Measurements from ENCODE around the gene SYTL5. TPM values are rescaled to one million over a fixed set of nuclear protein-coding genes. Genes with fewer than 3 reads are reported as not detected.

SYTL5 gene
- total and polyA plus RNA-seq, 2 experiments from 2014 or later: 0.23 to 0.35 TPM

GRCh38 chrX:38170556-38170955 is 164.2 kb downstream of the SYTL5 start:
- no peak overlapping the region for H3K27ac ChIP-seq (ENCODE audit: low read depth)
- Mint-ChIP-seq H3K36me3 (ENCODE audit: low read depth) (no peaks in the 10 kb centered on the region), H3K9me3 (no peaks in the 10 kb centered on the region), H3K27ac (no peak overlapping the region), H3K27me3 (ENCODE audit: insufficient read depth, low read depth, poor library complexity) (no peaks in the 10 kb centered on the region), H3K4me1 (peaks cover 9% of the 10 kb centered on the region; the same call in 2 of the 3 replicates), H3K4me3 (no peak overlapping the region)
- H3K4me2 ChIP-seq: no peak overlapping the region
- H3K27me3 ChIP-seq (ENCODE audit: insufficient read depth): no peaks in the 10 kb centered on the region
- no peaks in the 10 kb centered on the region for H3K9me2 ChIP-seq (ENCODE audit: insufficient read depth)
- no peaks in the 10 kb centered on the region for H3F3A ChIP-seq (replicated peaks; ENCODE audit: low read depth)
- H4K20me1 ChIP-seq (replicated peaks; ENCODE audit: insufficient read depth): no peaks in the 10 kb centered on the region
- ATAC-seq (no peak), DNase-seq (ENCODE audit: low spot score) (no peak)
- H2AFZ ChIP-seq: no peak overlapping the region
- H3K4me1 ChIP-seq (ENCODE audit: insufficient read depth): peaks cover 5% of the 10 kb centered on the region; the same call in 1 of the 2 replicates
- H3K4me3 ChIP-seq: no peak overlapping the region
- no peaks in the 10 kb centered on the region for H3K36me3 ChIP-seq (ENCODE audit: insufficient read depth)
- TF ChIP-seq NANOG (IDR thresholded peaks at IDR 0.05; ENCODE audit: borderline replicate concordance) (no peak), STAT1 (IDR thresholded peaks at IDR 0.05; ENCODE audit: unreplicated experiment) (no peak), EZH2 (IDR thresholded peaks at IDR 0.05; ENCODE audit: low read depth, unreplicated experiment) (no peak)
- no peaks in the 10 kb centered on the region for H3K79me2 ChIP-seq (replicated peaks; ENCODE audit: insufficient read depth)

- Mint-ChIP-seq H3K36me3 (ENCODE audit: low read depth) (no peaks in the 10 kb centered on the region), H3K9me3 (no peaks in the 10 kb centered on the region), H3K27ac (no peak overlapping the region), H3K4me3 (no peak overlapping the region), H3K4me1 (peaks cover 9% of the 10 kb centered on the region; the same call in 2 of the 3 replicates), H3K27me3 (ENCODE audit: insufficient read depth, low read depth, poor library complexity) (no peaks in the 10 kb centered on the region)
- Histone ChIP-seq H4K20me1 (replicated peaks; ENCODE audit: insufficient read depth) (no peaks in the 10 kb centered on the region), H3K9me2 (ENCODE audit: insufficient read depth) (no peaks in the 10 kb centered on the region), H3K27ac (ENCODE audit: low read depth) (no peak overlapping the region), H3K79me2 (replicated peaks; ENCODE audit: insufficient read depth) (no peaks in the 10 kb centered on the region), H3K4me1 (ENCODE audit: insufficient read depth) (peaks cover 5% of the 10 kb centered on the region; the same call in 1 of the 2 replicates), H3K36me3 (ENCODE audit: insufficient read depth) (no peaks in the 10 kb centered on the region), H3K4me3 (no peak overlapping the region), H2AFZ (no peak overlapping the region), H3K27me3 (ENCODE audit: insufficient read depth) (no peaks in the 10 kb centered on the region), H3K4me2 (no peak overlapping the region), H3F3A (replicated peaks; ENCODE audit: low read depth) (no peaks in the 10 kb centered on the region)
- DNase-seq (ENCODE audit: low spot score): no peak
- ATAC-seq: no peak
- TF ChIP-seq ZNF114 (CRISPR knock-in tag; IDR thresholded peaks at IDR 0.05): no peak
- no peak for TF ChIP-seq CREB1 (CRISPR knock-in tag; IDR thresholded peaks at IDR 0.05; ENCODE audit: low read depth)
- TF ChIP-seq STAT1 (IDR thresholded peaks at IDR 0.05; ENCODE audit: unreplicated experiment): no peak
- no peak for TF ChIP-seq CTCF (conservative IDR thresholded peaks at IDR 0.05; ENCODE audit: low read depth in 2 of 2)
- TF ChIP-seq EZH2 (IDR thresholded peaks at IDR 0.05; ENCODE audit: low read depth, unreplicated experiment): no peak
- no peak for TF ChIP-seq EZH2phosphoT487 (IDR thresholded peaks at IDR 0.05; ENCODE audit: unreplicated experiment)
- TF ChIP-seq, protein P1, sequence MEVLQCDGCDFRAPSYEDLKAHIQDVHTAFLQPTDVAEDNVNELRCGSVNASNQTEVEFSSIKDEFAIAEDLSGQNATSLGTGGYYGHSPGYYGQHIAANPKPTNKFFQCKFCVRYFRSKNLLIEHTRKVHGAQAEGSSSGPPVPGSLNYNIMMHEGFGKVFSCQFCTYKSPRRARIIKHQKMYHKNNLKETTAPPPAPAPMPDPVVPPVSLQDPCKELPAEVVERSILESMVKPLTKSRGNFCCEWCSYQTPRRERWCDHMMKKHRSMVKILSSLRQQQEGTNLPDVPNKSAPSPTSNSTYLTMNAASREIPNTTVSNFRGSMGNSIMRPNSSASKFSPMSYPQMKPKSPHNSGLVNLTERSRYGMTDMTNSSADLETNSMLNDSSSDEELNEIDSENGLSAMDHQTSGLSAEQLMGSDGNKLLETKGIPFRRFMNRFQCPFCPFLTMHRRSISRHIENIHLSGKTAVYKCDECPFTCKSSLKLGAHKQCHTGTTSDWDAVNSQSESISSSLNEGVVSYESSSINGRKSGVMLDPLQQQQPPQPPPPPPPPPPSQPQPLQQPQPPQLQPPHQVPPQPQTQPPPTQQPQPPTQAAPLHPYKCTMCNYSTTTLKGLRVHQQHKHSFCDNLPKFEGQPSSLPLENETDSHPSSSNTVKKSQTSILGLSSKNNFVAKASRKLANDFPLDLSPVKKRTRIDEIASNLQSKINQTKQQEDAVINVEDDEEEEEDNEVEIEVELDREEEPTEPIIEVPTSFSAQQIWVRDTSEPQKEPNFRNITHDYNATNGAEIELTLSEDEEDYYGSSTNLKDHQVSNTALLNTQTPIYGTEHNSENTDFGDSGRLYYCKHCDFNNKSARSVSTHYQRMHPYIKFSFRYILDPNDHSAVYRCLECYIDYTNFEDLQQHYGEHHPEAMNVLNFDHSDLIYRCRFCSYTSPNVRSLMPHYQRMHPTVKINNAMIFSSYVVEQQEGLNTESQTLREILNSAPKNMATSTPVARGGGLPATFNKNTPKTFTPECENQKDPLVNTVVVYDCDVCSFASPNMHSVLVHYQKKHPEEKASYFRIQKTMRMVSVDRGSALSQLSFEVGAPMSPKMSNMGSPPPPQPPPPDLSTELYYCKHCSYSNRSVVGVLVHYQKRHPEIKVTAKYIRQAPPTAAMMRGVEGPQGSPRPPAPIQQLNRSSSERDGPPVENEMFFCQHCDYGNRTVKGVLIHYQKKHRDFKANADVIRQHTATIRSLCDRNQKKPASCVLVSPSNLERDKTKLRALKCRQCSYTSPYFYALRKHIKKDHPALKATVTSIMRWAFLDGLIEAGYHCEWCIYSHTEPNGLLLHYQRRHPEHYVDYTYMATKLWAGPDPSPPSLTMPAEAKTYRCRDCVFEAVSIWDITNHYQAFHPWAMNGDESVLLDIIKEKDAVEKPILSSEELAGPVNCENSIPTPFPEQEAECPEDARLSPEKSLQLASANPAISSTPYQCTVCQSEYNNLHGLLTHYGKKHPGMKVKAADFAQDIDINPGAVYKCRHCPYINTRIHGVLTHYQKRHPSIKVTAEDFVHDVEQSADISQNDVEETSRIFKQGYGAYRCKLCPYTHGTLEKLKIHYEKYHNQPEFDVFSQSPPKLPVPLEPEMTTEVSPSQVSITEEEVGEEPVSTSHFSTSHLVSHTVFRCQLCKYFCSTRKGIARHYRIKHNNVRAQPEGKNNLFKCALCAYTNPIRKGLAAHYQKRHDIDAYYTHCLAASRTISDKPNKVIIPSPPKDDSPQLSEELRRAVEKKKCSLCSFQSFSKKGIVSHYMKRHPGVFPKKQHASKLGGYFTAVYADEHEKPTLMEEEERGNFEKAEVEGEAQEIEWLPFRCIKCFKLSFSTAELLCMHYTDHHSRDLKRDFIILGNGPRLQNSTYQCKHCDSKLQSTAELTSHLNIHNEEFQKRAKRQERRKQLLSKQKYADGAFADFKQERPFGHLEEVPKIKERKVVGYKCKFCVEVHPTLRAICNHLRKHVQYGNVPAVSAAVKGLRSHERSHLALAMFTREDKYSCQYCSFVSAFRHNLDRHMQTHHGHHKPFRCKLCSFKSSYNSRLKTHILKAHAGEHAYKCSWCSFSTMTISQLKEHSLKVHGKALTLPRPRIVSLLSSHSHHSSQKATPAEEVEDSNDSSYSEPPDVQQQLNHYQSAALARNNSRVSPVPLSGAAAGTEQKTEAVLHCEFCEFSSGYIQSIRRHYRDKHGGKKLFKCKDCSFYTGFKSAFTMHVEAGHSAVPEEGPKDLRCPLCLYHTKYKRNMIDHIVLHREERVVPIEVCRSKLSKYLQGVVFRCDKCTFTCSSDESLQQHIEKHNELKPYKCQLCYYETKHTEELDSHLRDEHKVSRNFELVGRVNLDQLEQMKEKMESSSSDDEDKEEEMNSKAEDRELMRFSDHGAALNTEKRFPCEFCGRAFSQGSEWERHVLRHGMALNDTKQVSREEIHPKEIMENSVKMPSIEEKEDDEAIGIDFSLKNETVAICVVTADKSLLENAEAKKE (CRISPR knock-in tag; IDR thresholded peaks at IDR 0.05): no peak
- TF ChIP-seq POLR2AphosphoS5 (IDR thresholded peaks at IDR 0.05; ENCODE audit: low read depth): no peak
- TF ChIP-seq JUNB (IDR thresholded peaks at IDR 0.05; ENCODE audit: unreplicated experiment): no peak
- TF ChIP-seq, protein P2, sequence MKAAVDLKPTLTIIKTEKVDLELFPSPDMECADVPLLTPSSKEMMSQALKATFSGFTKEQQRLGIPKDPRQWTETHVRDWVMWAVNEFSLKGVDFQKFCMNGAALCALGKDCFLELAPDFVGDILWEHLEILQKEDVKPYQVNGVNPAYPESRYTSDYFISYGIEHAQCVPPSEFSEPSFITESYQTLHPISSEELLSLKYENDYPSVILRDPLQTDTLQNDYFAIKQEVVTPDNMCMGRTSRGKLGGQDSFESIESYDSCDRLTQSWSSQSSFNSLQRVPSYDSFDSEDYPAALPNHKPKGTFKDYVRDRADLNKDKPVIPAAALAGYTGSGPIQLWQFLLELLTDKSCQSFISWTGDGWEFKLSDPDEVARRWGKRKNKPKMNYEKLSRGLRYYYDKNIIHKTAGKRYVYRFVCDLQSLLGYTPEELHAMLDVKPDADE (IDR thresholded peaks at IDR 0.05): no peak
Observed at GRCh38 chrX:38172596-38172995, 166.2 kb downstream of the SYTL5 start.

All from GM23338 (cell line).